Measurements from ENCODE around the gene MED26. TPM values are rescaled to one million over a fixed set of nuclear protein-coding genes. Genes with fewer than 3 reads are reported as not detected.

MED26 gene
- total and polyA plus RNA-seq, 10 of the 15 experiments (the other 5 are each of a cell fraction or from before 2014, with no cell fraction given) = 1.1 to 21.4 (median 9.7) TPM

- ATAC-seq = peak; percentile 42
- Histone ChIP-seq H3K9ac (ENCODE audit: control insufficient read depth, insufficient read depth, low read length) (no peak overlapping the region), H3K27ac (ENCODE audit: control insufficient read depth, insufficient read depth) (no peak overlapping the region), H3K4me3 (no peak overlapping the region), H3K79me2 (ENCODE audit: control insufficient read depth, insufficient read depth, low read length) (peaks cover 96% of the 10 kb centered on the region), H3K4me1 (ENCODE audit: control insufficient read depth, insufficient read depth, low read length) (peaks cover 42% of the 10 kb centered on the region), H3K4me2 (ENCODE audit: control insufficient read depth, insufficient read depth) (peak overlapping the region; percentile 11; the same call in 1 of the 2 replicates), H3K9me3 (replicated peaks; ENCODE audit: control insufficient read depth, insufficient read depth, low read length) (no peaks in the 10 kb centered on the region), H4K20me1 (ENCODE audit: control insufficient read depth, insufficient read depth) (peaks cover 11% of the 10 kb centered on the region; the same call in 1 of the 2 replicates), H3K27me3 (replicated peaks in 1 of 2; ENCODE audit: control insufficient read depth in 2 of 2, insufficient read depth in 2 of 2, low read length in 1 of 2) (no peaks in the 10 kb centered on the region), H3K36me3 (ENCODE audit: control insufficient read depth in 2 of 2, insufficient read depth in 2 of 2, low read length in 1 of 2) (peaks cover 3 to 5% of the 10 kb centered on the region in 2 experiments; a peak in 3 of 4 replicates), H2AFZ (ENCODE audit: control insufficient read depth, low read depth, low read length) (no peak overlapping the region)
- no TSS peak for BruUV-seq (replicated peaks)
- 44% methylated on average over 1 of the region's 1 CpG for WGBS (ENCODE audit: insufficient coverage, insufficient replicate concordance, low lambda C conversion rate, missing lambda C conversion rate)
- peak; percentile 65; the same call in 1 of the 2 replicates for TF ChIP-seq NFYB (IDR thresholded peaks at IDR 0.05; ENCODE audit: insufficient read depth, low read depth, low read length)
- no peak for TF ChIP-seq RFX5 (IDR thresholded peaks at IDR 0.05; ENCODE audit: low read depth, low read length)
- intact Hi-C loops (cut with micrococcal nuclease; ENCODE audit: unreplicated experiment) = no loop called here
- ChIA-PET POLR2A (interaction anchor here (1.0 kb wide), 1 partner anchor 9 kb away, joined by 3 read pairs; no protein-coding TSS in a partner anchor), RAD21 (ENCODE audit: unreplicated experiment) (interaction anchor here (0.6 to 1.2 kb wide), 3 partner anchors 28 to 414 kb away, joined by 3 to 5 read pairs (median 4); no protein-coding TSS in a partner anchor), CTCF (interaction anchor here (2.4 kb wide), 1 partner anchor 9 kb away, joined by 5 read pairs; no protein-coding TSS in a partner anchor), SMC1A (ENCODE audit: uncharacterized antibody, unreplicated experiment) (interaction anchor here (0.7 to 4.5 kb wide), 5 partner anchors 9 to 70 kb away, joined by 3 to 26 read pairs (median 3); no protein-coding TSS in a partner anchor)
- FAIRE-seq = no peak
- in situ Hi-C loops (cut with MboI) = no loop called here
- no peak for DNase-seq (ENCODE audit: low read depth, low spot score)
Observed at GRCh38 chr19:16615808-16616207, 12.2 kb downstream of the MED26 start.

GRCh38 chr19:16614941-16615340, 13.1 kb downstream of the MED26 start:
- Histone ChIP-seq H3K27ac (ENCODE audit: control insufficient read depth, insufficient read depth) (no peak overlapping the region), H3K79me2 (ENCODE audit: control insufficient read depth, insufficient read depth, low read length) (peaks cover 95% of the 10 kb centered on the region), H3K4me1 (ENCODE audit: control insufficient read depth, insufficient read depth, low read length) (peaks cover 49% of the 10 kb centered on the region), H2AFZ (ENCODE audit: control insufficient read depth, low read depth, low read length) (no peak overlapping the region), H3K36me3 (ENCODE audit: control insufficient read depth in 2 of 2, insufficient read depth in 2 of 2, low read length in 1 of 2) (peaks cover 0 to 3% of the 10 kb centered on the region in 2 experiments; a peak in 3 of 4 replicates), H3K27me3 (replicated peaks in 1 of 2; ENCODE audit: control insufficient read depth in 2 of 2, insufficient read depth in 2 of 2, low read length in 1 of 2) (no peaks in the 10 kb centered on the region), H3K4me2 (ENCODE audit: control insufficient read depth, insufficient read depth) (0 out of 2 replicates have a peak overlapping the region, but pooled peaks have one; percentile 27), H3K9me3 (replicated peaks; ENCODE audit: control insufficient read depth, insufficient read depth, low read length) (no peaks in the 10 kb centered on the region), H3K4me3 (no peak overlapping the region), H3K9ac (ENCODE audit: control insufficient read depth, insufficient read depth, low read length) (no peak overlapping the region), H4K20me1 (ENCODE audit: control insufficient read depth, insufficient read depth) (peaks cover 11% of the 10 kb centered on the region; the same call in 1 of the 2 replicates)
- SMC1A ChIA-PET (ENCODE audit: uncharacterized antibody, unreplicated experiment) = interaction anchor here (1.0 to 4.5 kb wide), 2 partner anchors 10 to 27 kb away, joined by 3 to 26 read pairs; no protein-coding TSS in a partner anchor
- CTCF ChIA-PET = interaction anchor here (2.4 kb wide), 1 partner anchor 10 kb away, joined by 5 read pairs; no protein-coding TSS in a partner anchor
- ATAC-seq (no peak), FAIRE-seq (no peak), DNase-seq (ENCODE audit: low read depth, low spot score) (no peak)
- 75% methylated on average over 2 of the region's 2 CpGs for WGBS (ENCODE audit: insufficient coverage, insufficient replicate concordance, low lambda C conversion rate, missing lambda C conversion rate)
- POLR2A ChIA-PET = interaction anchor here (0.6 to 1.0 kb wide), 2 partner anchors 10 to 31 kb away, joined by 3 to 4 read pairs; no protein-coding TSS in a partner anchor
- in situ Hi-C loops (cut with MboI) (no loop called here), intact Hi-C loops (cut with micrococcal nuclease; ENCODE audit: unreplicated experiment) (no loop called here)
- RAD21 ChIA-PET (ENCODE audit: unreplicated experiment) = interaction anchor here (0.6 kb wide), 1 partner anchor 27 kb away, joined by 3 read pairs; no protein-coding TSS in a partner anchor
- TF ChIP-seq, protein P1, sequence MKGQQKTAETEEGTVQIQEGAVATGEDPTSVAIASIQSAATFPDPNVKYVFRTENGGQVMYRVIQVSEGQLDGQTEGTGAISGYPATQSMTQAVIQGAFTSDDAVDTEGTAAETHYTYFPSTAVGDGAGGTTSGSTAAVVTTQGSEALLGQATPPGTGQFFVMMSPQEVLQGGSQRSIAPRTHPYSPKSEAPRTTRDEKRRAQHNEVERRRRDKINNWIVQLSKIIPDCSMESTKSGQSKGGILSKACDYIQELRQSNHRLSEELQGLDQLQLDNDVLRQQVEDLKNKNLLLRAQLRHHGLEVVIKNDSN (IDR thresholded peaks at IDR 0.05; ENCODE audit: borderline replicate concordance, extremely low read length, insufficient read depth, low read depth, low read length) = no peak
- no TSS peak for BruUV-seq (replicated peaks)

All from GM12878 (cell line).